22Rv1 (cell line): ENCODE data around the gene LHFPL6.

Experiments
- H3K27ac ChIP-seq: fragments of 450-650 bp; 2 replicates; pipeline ENCODE4 v1.5.1; 2017
- CTCF ChIP-seq: fragments of 450-650 bp; IDR thresholded peaks from 2 replicates; pipeline ENCODE4 v1.5.1; 2017; ENCODE audit warnings: mild to moderate bottlenecking
- ZFX ChIP-seq: fragments of 450-650 bp; IDR thresholded peaks from 2 replicates; pipeline ENCODE4 v1.6.1; 2017; ENCODE audit warnings: antibody characterized with exemption, borderline replicate concordance

LHFPL6 gene

GRCh38 chr13:39403106-39403505 is 199.9 kb downstream of the LHFPL6 start:
- no peak overlapping the region for H3K27ac ChIP-seq
- TF ChIP-seq ZFX (no peak), CTCF (no peak)

GRCh38 chr13:39402221-39402970 is 200.6 kb downstream of the LHFPL6 start:
- TF ChIP-seq CTCF (no peak), ZFX (no peak)
- no peak overlapping the region for H3K27ac ChIP-seq

GRCh38 chr13:39401756-39402155 is 201.2 kb downstream of the LHFPL6 start:
- no peak overlapping the region for H3K27ac ChIP-seq
- TF ChIP-seq ZFX (no peak), CTCF (no peak)

GRCh38 chr13:39401046-39401705 is 201.8 kb downstream of the LHFPL6 start:
- no peak for TF ChIP-seq ZFX
- no peak for TF ChIP-seq CTCF

GRCh38 chr13:39399102-39399501 is 203.9 kb downstream of the LHFPL6 start:
- TF ChIP-seq ZFX (no peak), CTCF (no peak)
- no peak overlapping the region for H3K27ac ChIP-seq

More at GRCh38 chr13:39401046-39401705, 201.8 kb downstream of the LHFPL6 start:
- no peak overlapping the region for H3K27ac ChIP-seq

- no peak overlapping the region for H3K27ac ChIP-seq
- TF ChIP-seq ZFX: no peak
- TF ChIP-seq CTCF: no peak
These were observed 205.1 kb downstream of the LHFPL6 start for GRCh38 chr13:39397896-39398265.

- TF ChIP-seq CTCF (no peak), ZFX (no peak)
- H3K27ac ChIP-seq: no peak overlapping the region
These were observed 205.6 kb downstream of the LHFPL6 start for GRCh38 chr13:39397226-39397895.
